Measurements from ENCODE around the gene CACNA1A. TPM values are rescaled to one million over a fixed set of nuclear protein-coding genes. Genes with fewer than 3 reads are reported as not detected.
"Not testable (repeated sequence)": the region's sequence is repeated elsewhere in the genome, so short reads cannot be mapped to it uniquely, and the experiment has no call there.

CACNA1A gene
- total RNA-seq, 1 donor from 2014 or later = 0.42 TPM

GRCh38 chr19:13267889-13268288, 238.4 kb downstream of the CACNA1A start:
- H3K36me3 Mint-ChIP-seq (ENCODE audit: low read depth) = no peaks in the 10 kb centered on the region
- H3K27ac Mint-ChIP-seq (ENCODE audit: unreplicated experiment) = no peak overlapping the region
- TF ChIP-seq CTCF (IDR thresholded peaks at IDR 0.05) = no peak
- H3K4me3 Mint-ChIP-seq (ENCODE audit: unreplicated experiment) = no peak overlapping the region
- DNase-seq (ENCODE audit: low spot score) = no peak
- no peaks in the 10 kb centered on the region for H3K4me1 Mint-ChIP-seq (ENCODE audit: low read depth)
- H3K27me3 Mint-ChIP-seq (ENCODE audit: low read depth) = peaks cover 16% of the 10 kb centered on the region
- no peaks in the 10 kb centered on the region for H3K9me3 Mint-ChIP-seq (ENCODE audit: low read depth)

- Mint-ChIP-seq H3K36me3 (ENCODE audit: low read depth) (no peaks in the 10 kb centered on the region), H3K27me3 (ENCODE audit: low read depth) (peaks cover 18% of the 10 kb centered on the region), H3K4me1 (ENCODE audit: low read depth) (peaks cover 2% of the 10 kb centered on the region), H3K27ac (ENCODE audit: unreplicated experiment) (no peak overlapping the region), H3K9me3 (ENCODE audit: low read depth) (no peaks in the 10 kb centered on the region), H3K4me3 (ENCODE audit: unreplicated experiment) (no peak overlapping the region)
- no peak for DNase-seq (ENCODE audit: low spot score)
- TF ChIP-seq CTCF (IDR thresholded peaks at IDR 0.05) = no peak
These were observed 239.1 kb downstream of the CACNA1A start for GRCh38 chr19:13267131-13267530.

- peak; percentile 84 for TF ChIP-seq CTCF (IDR thresholded peaks at IDR 0.05)
- Mint-ChIP-seq H3K9me3 (ENCODE audit: low read depth) (no peaks in the 10 kb centered on the region), H3K27me3 (ENCODE audit: low read depth) (peaks cover 18% of the 10 kb centered on the region), H3K27ac (ENCODE audit: unreplicated experiment) (no peak overlapping the region), H3K4me3 (ENCODE audit: unreplicated experiment) (no peak overlapping the region), H3K36me3 (ENCODE audit: low read depth) (no peaks in the 10 kb centered on the region), H3K4me1 (ENCODE audit: low read depth) (peaks cover 12% of the 10 kb centered on the region)
- DNase-seq (ENCODE audit: low spot score) = no peak
These were observed 243.8 kb downstream of the CACNA1A start for GRCh38 chr19:13262450-13262849.

- Mint-ChIP-seq H3K36me3 (ENCODE audit: low read depth) (no peaks in the 10 kb centered on the region), H3K27ac (ENCODE audit: unreplicated experiment) (peak overlapping the region; percentile 60), H3K27me3 (ENCODE audit: low read depth) (peaks cover 19% of the 10 kb centered on the region), H3K9me3 (ENCODE audit: low read depth) (peaks cover 4% of the 10 kb centered on the region), H3K4me3 (ENCODE audit: unreplicated experiment) (no peak overlapping the region), H3K4me1 (ENCODE audit: low read depth) (peaks cover 12% of the 10 kb centered on the region)
- DNase-seq (ENCODE audit: low spot score) = no peak
- no peak for TF ChIP-seq CTCF (IDR thresholded peaks at IDR 0.05)
These were observed 245.2 kb downstream of the CACNA1A start for GRCh38 chr19:13260883-13261653.

GRCh38 chr19:13256918-13257317, 249.4 kb downstream of the CACNA1A start:
- no peak overlapping the region for H3K4me3 Mint-ChIP-seq (ENCODE audit: unreplicated experiment)
- peaks cover 4% of the 10 kb centered on the region for H3K9me3 Mint-ChIP-seq (ENCODE audit: low read depth)
- H3K36me3 Mint-ChIP-seq (ENCODE audit: low read depth) = no peaks in the 10 kb centered on the region
- no peak for TF ChIP-seq CTCF (IDR thresholded peaks at IDR 0.05)
- peaks cover 19% of the 10 kb centered on the region for H3K27me3 Mint-ChIP-seq (ENCODE audit: low read depth)
- no peak overlapping the region for H3K27ac Mint-ChIP-seq (ENCODE audit: unreplicated experiment)
- no peak for DNase-seq (ENCODE audit: low spot score)
- H3K4me1 Mint-ChIP-seq (ENCODE audit: low read depth) = peaks cover 10% of the 10 kb centered on the region

- not testable (repeated sequence) for H3K4me3 Mint-ChIP-seq (ENCODE audit: unreplicated experiment); DNase-seq (ENCODE audit: low spot score); H3K27ac Mint-ChIP-seq (ENCODE audit: unreplicated experiment); H3K9me3 Mint-ChIP-seq (ENCODE audit: low read depth); H3K36me3 Mint-ChIP-seq (ENCODE audit: low read depth); H3K4me1 Mint-ChIP-seq (ENCODE audit: low read depth)
- H3K27me3 Mint-ChIP-seq (ENCODE audit: low read depth) = peaks cover 19% of the 10 kb centered on the region
These were observed 249.9 kb downstream of the CACNA1A start for GRCh38 chr19:13256398-13256797.

Data from chondrocyte (in vitro differentiated cells).